ENCODE data around the gene P2RX6.
A peak's percentile ranks its signal among the peaks of the same experiment; 100 is the strongest.
"Not testable (repeated sequence)": the region's sequence is repeated elsewhere in the genome, so short reads cannot be mapped to it uniquely, and the experiment has no call there.

P2RX6 gene

DNA sequence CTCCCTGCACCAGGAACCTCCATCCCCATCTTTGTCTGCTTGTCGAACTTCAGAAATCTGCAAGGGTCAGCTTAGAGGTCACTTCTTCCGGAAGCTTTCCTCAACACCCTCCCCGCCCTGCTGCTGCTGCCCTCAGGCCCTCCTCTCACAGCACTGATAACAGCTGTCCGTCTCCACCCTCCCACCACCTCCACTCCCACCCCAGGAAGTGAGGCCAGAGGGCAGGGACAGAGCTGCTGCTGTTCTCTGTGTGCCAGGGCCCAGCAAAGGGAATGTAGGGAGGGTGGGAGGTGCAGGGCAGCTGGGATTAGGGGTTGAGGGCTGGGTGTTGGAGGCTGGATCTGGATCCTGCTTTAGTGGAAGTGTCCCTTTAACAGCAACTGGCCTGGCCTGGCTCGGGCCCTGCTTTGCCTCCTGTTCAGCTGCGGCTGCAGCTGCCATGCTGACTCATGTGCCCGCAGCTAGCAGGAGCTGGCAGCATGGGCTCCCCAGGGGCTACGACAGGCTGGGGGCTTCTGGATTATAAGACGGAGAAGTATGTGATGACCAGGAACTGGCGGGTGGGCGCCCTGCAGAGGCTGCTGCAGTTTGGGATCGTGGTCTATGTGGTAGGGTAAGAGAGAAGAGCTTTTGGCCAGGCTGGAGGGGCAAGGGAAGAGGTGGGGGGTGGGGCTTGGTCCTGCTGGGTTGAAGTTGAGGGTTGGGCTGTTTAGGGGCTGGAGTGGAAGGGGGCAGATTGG is at the start of gene P2RX6:
P2RX6 (plus strand) TSS at position 440 of the 740 bp plus-strand sequence; CDS start at position 450, 10 bp downstream.
- Mint-ChIP-seq H3K36me3 (no peaks in the 10 kb centered on the region), H3K4me3 (peak within 1 kb of the TSS; percentile 88), H3K27ac (peak within 1 kb of the TSS; percentile 95), H3K27me3 (no peaks in the 10 kb centered on the region), H3K4me1 (peaks cover 16% of the 10 kb centered on the region), H3K9me3 (no peaks in the 10 kb centered on the region)
- ATAC-seq (ENCODE audit: low read depth) (no peak), DNase-seq (ENCODE audit: low spot score in 2 of 2) (no peak)

DNA sequence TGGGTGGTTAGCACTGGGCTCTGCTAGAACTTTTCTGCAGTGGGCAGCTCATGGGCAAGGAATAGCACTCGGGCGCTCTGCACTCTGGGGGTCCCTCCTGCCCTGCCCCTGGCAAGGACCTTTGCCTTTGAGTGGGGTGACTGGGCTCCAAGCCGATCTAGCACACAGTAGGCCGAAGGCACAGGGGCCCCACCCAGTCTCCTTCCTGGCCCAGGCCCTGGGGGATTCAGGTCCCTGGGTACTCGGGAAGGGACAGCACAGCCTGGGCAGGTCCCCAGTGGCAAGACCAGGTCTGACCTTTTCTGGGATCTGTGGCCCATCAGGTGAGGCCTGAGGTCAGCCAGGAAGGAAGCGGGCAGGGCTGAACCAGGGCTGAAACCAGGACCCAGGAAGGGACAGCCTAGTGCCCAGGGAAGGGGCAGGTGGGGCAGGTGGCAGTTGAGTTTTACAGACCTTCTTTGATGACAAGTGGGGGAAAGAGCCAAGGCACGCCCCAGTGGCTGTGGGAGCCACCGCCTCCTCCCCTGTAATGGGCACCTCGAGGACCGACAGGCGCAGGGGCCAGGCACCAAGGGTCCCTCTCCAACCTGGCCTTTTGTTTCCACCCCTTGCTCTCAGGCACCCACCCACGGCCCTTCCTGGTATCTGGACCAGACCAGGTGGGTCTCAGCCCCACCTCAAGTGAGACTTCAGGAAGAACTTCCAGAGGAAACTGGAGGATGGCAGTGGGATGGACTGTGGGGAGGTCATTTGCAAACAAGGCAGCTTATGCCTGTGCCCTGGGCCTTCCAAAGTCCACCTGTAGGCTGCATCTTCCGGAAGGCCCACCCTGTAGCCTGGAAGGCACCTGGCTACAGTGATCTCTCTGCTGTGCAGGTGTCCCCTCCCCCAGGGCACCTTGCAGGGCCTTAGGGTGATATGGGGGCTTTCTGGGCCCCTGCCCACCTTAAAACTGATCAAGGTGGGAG is 48.8 kb upstream of the P2RX6 start:
- DNase-seq (ENCODE audit: low spot score in 2 of 2) (no peak), ATAC-seq (ENCODE audit: low read depth) (no peak)
- H3K4me3 Mint-ChIP-seq = peak overlapping the region; percentile 70
- H3K36me3 Mint-ChIP-seq = no peaks in the 10 kb centered on the region
- H3K27me3 Mint-ChIP-seq = no peaks in the 10 kb centered on the region
- H3K27ac Mint-ChIP-seq = no peak overlapping the region
- peaks cover 34% of the 10 kb centered on the region for H3K4me1 Mint-ChIP-seq
- no peaks in the 10 kb centered on the region for H3K9me3 Mint-ChIP-seq

DNA sequence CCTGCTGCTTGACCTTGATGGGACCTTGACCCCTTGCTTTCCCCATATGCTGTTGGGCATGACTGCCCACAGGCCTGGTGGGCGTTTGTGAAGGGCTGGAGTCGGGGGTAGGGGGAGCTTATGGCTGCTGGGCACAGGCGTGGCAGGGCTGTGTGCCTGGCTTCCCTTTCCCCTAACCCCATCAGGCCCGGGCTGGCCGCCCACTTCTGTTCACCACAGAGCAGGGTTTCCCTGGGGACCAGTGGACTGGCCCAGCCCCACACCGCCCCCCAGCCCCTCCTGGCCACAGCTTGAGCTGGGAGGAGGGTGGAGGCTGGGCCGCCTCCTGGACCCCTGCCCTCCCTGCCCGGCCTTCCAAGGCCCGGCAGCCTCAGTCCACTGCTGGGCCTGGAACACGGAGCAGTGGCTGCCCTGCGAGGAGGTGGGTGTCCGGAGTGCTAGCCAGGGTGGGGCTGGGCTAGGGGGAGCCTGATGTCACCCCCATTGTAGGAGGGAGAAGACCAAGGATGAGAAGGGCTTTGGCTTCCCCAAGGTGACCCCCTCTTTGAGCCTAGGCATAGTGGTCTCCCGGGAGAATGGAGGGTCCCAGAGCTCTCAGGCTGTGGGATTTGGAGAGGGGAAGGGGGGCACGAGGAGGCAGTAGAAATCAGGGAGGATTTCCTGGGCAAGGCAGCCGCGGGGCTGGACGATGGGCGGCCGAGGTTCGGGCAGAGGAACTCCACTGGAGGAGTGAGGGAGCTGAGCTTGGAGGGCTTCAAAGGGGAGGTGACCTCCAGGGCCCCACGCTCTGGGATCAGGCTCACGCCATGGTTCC is 47.9 kb upstream of the P2RX6 start, which contains the start of gene AIFM3:
AIFM3 (plus strand) TSS at position 373 of the 814 bp plus-strand sequence. CDS start 690 bp downstream, outside the sequence.
- no peak within 1 kb of the TSS for H3K27ac Mint-ChIP-seq
- H3K4me3 Mint-ChIP-seq = no peak within 1 kb of the TSS
- no peaks in the 10 kb centered on the region for H3K27me3 Mint-ChIP-seq
- H3K36me3 Mint-ChIP-seq = no peaks in the 10 kb centered on the region
- DNase-seq (ENCODE audit: low spot score in 2 of 2) (no peak), ATAC-seq (ENCODE audit: low read depth) (no peak)
- H3K9me3 Mint-ChIP-seq = no peaks in the 10 kb centered on the region
- H3K4me1 Mint-ChIP-seq = peaks cover 35% of the 10 kb centered on the region

DNA sequence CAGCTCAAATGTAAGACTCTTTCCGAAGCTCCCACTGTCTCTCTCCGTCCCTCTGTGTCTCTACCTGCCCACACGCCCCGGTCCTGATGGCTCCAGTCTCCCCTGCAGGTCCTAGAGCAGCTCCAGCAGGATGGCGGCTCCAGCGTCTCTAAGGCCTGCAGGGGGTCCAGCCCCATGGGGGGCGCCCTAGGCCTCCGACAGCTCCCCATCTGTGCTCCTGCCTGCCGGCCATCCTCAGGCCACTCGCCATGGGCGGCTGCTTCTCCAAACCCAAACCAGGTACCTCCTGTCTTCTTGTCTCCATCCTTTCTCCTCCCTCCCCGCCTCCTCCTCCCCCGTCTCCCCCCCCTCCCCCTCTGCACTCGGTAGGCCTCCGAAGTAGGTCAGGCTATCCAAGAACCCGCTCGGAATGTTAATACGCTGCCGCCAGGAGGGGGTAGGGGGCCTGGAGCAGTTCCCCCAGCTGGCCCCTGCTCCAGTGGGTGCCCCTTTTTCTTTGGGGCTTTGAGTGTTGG is 47.2 kb upstream of the P2RX6 start:
- DNase-seq (ENCODE audit: low spot score in 2 of 2) (no peak), ATAC-seq (ENCODE audit: low read depth) (no peak)
- H3K4me3 Mint-ChIP-seq = no peak overlapping the region
- no peaks in the 10 kb centered on the region for H3K27me3 Mint-ChIP-seq
- no peaks in the 10 kb centered on the region for H3K36me3 Mint-ChIP-seq
- peaks cover 35% of the 10 kb centered on the region for H3K4me1 Mint-ChIP-seq
- H3K27ac Mint-ChIP-seq = no peak overlapping the region
- no peaks in the 10 kb centered on the region for H3K9me3 Mint-ChIP-seq

DNA sequence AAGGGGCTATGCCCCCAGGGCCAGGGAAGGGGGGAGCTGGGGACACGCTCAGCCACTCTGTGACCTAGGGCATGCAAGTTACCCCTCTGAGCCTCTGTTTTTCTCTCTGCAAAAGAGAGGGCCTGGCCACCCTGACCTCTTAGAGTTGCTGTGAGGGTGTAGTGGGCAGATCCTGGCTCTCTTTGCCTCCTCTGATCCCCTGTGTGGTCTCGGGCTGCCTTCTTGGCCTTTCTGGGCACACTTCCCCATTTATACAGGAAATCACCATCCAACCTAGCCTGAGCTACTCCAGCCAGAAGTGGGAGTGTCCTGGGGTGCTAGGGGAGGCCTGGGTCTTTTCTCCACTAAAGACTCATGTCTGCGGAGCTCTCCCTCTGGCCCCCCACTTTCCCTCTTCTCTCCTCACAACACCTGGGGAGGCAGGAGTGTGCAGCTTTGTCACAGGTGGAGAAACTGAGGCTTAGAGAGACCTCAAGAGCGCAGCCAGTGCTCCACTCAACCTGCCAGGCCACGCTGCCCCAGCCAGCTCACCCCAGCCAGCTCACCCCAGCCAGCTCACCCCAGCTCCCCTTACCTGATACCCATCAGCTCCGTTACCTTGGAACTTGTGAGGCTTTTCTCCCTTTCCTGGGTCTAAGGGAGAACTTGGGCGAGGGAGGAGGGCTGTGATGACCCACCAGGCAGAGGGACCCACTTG is 46.5 kb upstream of the P2RX6 start:
- Mint-ChIP-seq H3K4me1 (peaks cover 35% of the 10 kb centered on the region), H3K4me3 (peak overlapping the region; percentile 51), H3K36me3 (no peaks in the 10 kb centered on the region), H3K9me3 (no peaks in the 10 kb centered on the region), H3K27ac (peak overlapping the region; percentile 17), H3K27me3 (no peaks in the 10 kb centered on the region)
- ATAC-seq (ENCODE audit: low read depth) (peak; percentile 73), DNase-seq (ENCODE audit: low spot score in 2 of 2) (no peak)

DNA sequence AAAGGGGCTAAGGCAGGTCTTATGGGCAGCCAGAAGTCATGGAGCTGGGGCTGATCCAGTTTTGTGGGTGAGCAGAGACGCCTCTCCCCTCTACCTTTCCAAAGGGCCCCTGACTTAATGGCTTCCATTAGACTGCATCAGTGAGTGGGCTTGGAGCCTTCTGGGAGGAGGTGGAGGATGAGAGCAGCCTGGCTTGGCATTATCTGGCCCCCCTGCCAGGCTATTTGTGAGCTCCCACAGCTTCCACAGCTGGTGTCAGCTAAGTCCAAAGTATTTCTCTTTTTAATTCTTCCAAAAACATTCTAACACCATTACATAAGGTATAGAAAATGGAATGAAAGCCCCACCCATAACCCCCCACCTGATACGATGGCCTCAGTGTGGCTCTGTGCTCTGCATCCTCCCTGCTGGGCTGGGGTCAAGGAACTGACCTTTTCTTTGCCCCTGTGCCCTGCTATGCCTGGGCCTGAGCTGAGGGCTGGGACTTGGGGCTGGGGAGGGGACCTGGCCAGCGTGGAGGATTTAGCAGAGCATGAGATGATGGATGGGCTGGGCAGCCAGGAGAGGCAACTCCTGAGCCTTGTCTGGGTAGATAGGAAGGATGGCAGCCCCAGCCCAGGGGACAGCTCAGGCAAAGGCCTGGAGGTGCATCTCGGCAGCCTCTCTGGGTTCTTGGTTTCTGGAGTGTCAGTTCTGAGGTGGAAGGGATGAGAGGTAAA is 43.9 kb upstream of the P2RX6 start:
- H3K4me1 Mint-ChIP-seq = peaks cover 20% of the 10 kb centered on the region
- H3K4me3 Mint-ChIP-seq = no peak overlapping the region
- no peak overlapping the region for H3K27ac Mint-ChIP-seq
- H3K9me3 Mint-ChIP-seq = no peaks in the 10 kb centered on the region
- DNase-seq (ENCODE audit: low spot score in 2 of 2) (no peak), ATAC-seq (ENCODE audit: low read depth) (no peak)
- no peaks in the 10 kb centered on the region for H3K27me3 Mint-ChIP-seq
- H3K36me3 Mint-ChIP-seq = no peaks in the 10 kb centered on the region

DNA sequence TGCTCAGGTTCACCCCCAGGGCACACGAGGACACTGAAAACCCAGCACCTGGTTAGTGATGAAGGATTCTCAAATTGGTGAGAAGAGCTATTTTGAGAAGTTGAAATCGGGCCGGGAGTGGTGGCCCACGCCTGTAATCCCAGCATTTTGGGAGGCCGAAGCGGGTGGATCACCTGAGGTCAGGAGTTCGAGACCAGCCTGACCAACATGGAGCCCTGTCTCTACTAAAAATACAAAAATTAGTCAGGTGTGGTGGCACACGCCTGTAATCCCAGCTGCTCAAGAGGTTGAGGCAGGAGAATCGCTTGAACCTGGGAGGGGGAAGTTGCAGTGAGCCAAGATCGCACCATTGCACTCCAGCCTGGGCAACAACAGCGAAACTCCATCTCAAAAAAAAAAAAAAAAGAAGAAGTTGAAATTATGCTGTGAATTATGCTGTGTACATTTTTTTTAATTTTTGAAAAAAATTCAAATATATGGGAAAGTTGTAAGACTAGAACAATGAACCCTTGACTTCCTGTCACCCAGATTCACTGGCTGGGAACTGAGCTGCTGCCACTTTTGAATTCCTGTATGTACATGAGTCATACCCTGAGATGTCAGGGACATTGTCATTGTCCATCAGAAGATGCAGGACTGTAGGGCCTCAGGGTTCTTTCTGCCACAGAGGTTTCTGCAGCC is 42.8 kb upstream of the P2RX6 start:
- H3K4me1 Mint-ChIP-seq = peaks cover 19% of the 10 kb centered on the region
- peak; percentile 62 for ATAC-seq (ENCODE audit: low read depth)
- H3K4me3 Mint-ChIP-seq; H3K9me3 Mint-ChIP-seq; H3K27ac Mint-ChIP-seq; H3K27me3 Mint-ChIP-seq; DNase-seq (ENCODE audit: low spot score in 2 of 2); H3K36me3 Mint-ChIP-seq: not testable (repeated sequence)

DNA sequence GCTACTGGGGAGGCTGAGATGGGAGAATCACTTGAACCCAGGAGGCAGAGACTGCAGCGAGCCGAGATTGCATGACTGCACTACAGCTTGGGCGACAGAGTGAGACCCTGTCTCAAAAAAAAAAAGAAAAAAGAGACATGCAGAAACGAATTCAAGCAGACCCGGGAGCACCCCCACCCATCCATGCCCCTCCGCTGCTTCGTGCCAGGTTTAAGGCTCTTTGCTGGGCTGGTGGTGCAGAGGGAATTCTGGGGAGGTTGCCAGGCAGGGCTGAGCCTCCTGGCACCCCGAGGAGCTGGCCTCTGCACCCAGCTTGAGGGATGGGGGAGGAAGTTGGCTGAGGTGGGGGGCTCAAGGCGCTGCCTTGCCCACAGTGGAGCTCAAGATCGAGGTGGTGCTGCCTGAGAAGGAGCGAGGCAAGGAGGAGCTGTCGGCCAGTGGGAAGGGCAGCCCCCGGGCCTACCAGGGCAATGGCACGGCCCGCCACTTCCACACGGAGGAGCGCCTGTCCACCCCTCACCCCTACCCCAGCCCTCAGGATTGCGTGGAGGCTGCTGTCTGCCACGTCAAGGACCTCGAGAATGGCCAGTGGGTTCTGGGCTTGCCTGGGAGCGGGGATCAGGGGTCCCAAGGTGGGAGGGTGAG is 41.9 kb upstream of the P2RX6 start:
- no peaks in the 10 kb centered on the region for H3K9me3 Mint-ChIP-seq
- no peaks in the 10 kb centered on the region for H3K36me3 Mint-ChIP-seq
- DNase-seq (ENCODE audit: low spot score in 2 of 2) (no peak), ATAC-seq (ENCODE audit: low read depth) (no peak)
- no peak overlapping the region for H3K27ac Mint-ChIP-seq
- peaks cover 12% of the 10 kb centered on the region for H3K4me1 Mint-ChIP-seq
- H3K27me3 Mint-ChIP-seq = no peaks in the 10 kb centered on the region
- no peak overlapping the region for H3K4me3 Mint-ChIP-seq

DNA sequence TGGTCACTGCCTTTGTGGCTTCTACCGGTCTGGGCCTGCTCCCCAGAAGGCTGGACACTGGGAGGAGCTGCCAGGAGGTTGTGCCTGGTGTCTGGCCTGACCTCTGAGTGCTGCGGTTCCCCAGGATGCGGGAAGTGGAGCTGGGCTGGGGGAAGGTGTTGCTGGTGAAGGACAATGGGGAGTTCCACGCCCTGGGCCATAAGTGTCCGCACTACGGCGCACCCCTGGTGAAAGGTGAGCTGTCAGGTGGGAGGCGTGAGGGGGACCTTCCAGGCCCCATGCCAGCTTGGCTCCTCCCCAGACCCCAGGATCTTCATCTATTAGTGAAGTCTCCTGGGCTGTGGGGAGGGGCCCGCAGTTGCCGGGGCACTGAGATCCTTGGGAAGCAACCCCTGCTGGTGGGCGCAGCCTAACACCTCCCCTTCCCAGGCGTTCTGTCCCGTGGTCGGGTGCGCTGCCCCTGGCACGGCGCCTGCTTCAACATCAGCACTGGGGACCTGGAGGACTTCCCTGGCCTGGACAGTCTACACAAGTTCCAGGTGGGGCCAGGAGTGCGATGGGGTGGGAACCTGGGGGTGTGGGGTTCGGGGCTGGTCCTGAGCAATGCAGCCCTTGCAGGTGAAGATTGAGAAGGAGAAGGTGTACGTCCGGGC is 41.2 kb upstream of the P2RX6 start:
- H3K27me3 Mint-ChIP-seq = no peaks in the 10 kb centered on the region
- peaks cover 6% of the 10 kb centered on the region for H3K4me1 Mint-ChIP-seq
- DNase-seq (ENCODE audit: low spot score in 2 of 2) (no peak), ATAC-seq (ENCODE audit: low read depth) (no peak)
- H3K36me3 Mint-ChIP-seq = no peaks in the 10 kb centered on the region
- no peak overlapping the region for H3K4me3 Mint-ChIP-seq
- H3K27ac Mint-ChIP-seq = no peak overlapping the region
- peaks cover under 1% of the 10 kb centered on the region for H3K9me3 Mint-ChIP-seq

DNA sequence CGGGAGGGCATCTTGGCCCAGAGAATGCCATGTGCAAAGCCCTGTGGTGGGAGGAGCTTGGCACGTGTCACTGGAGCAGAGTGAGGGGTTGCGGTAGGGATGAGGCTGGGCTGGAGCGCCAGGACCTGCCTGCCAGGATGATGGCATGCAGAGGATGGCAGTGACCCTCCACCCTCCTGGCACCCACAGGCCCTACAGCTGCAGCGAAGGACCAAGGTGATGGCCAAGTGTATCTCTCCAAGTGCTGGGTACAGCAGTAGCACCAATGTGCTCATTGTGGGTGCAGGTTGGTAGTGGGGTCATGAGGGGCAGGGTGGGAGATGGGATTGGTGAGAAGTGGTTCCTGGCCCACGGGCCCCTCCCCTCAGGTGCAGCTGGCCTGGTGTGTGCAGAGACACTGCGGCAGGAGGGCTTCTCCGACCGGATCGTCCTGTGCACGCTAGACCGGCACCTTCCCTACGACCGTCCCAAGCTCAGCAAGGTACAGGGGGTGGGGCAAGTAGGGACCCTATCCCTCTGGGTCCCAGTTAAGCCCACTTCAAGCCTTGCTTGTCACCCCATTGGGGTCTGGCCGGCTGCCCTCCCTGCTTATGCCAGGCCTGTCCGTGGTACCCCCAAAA is 40.5 kb upstream of the P2RX6 start:
- Mint-ChIP-seq H3K27ac (no peak overlapping the region), H3K9me3 (peaks cover 3% of the 10 kb centered on the region), H3K4me3 (no peak overlapping the region), H3K4me1 (peaks cover 8% of the 10 kb centered on the region), H3K27me3 (peaks cover 3% of the 10 kb centered on the region), H3K36me3 (peaks cover 2% of the 10 kb centered on the region)
- ATAC-seq (ENCODE audit: low read depth) (no peak), DNase-seq (ENCODE audit: low spot score in 2 of 2) (no peak)

DNA sequence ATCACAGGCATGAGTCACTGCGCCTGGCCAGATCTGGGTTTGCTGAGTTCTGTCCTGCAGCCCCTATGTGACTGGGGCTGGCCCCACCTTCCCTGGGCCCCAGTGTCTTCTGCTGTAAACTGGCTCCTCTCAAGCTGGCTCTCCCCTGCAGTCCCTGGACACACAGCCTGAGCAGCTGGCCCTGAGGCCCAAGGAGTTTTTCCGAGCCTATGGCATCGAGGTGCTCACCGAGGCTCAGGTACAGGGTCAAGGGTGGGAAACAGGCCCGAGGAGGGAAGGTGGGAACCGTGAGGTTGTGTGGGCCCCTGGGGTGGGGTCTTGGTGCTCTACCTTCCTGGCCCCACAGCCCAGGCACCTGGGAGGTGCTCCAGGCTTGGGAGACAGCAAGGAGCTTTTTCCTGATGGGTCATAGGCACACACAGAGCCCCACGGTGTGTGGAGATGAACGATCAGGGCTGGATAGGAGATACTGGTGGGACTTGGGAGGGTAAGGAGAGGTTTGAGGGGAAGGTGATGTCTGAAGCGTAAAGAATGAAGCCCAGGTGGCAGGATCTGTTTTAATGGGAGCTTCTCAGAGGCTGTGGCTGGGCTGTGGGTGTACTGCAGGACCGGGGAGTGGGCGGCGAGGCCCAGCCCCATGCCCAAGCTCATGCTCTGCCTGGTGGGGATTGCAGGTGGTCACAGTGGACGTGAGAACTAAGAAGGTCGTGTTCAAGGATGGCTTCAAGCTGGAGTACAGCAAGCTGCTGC is 39.2 kb upstream of the P2RX6 start:
- Mint-ChIP-seq H3K27ac (no peak overlapping the region), H3K27me3 (peaks cover 3% of the 10 kb centered on the region), H3K9me3 (peaks cover 3% of the 10 kb centered on the region), H3K4me3 (no peak overlapping the region), H3K4me1 (peaks cover 11% of the 10 kb centered on the region), H3K36me3 (peaks cover 2% of the 10 kb centered on the region)
- DNase-seq (ENCODE audit: low spot score in 2 of 2) (no peak), ATAC-seq (ENCODE audit: low read depth) (no peak)

Measured in memory B cell (primary cell).